Glutamatergic neuron (in vitro differentiated cells): ENCODE results near the gene RPL15. TPM values are rescaled to one million over a fixed set of nuclear protein-coding genes. Genes with fewer than 3 reads are reported as not detected.

Experiments
- DNase-seq: peaks from one replicate; pipeline ENCODE4 v3.0.0; 2022
- H3K27ac Mint-ChIP-seq: one replicate; pipeline ENCODE4 v1.8.0; 2020; ENCODE audit warnings: mild to moderate bottlenecking, mixed read lengths, inconsistent platforms; ENCODE audit not compliant: unreplicated experiment
- H3K27me3 Mint-ChIP-seq: one replicate; pipeline ENCODE4 v1.8.0; 2020; ENCODE audit warnings: mild to moderate bottlenecking, moderate library complexity, mixed read lengths, inconsistent platforms; ENCODE audit not compliant: unreplicated experiment
- H3K36me3 Mint-ChIP-seq: one replicate; pipeline ENCODE4 v1.8.0; 2020; ENCODE audit warnings: mild to moderate bottlenecking, mixed read lengths, inconsistent platforms; ENCODE audit not compliant: unreplicated experiment
- H3K4me1 Mint-ChIP-seq: one replicate; pipeline ENCODE4 v1.8.0; 2020; ENCODE audit warnings: mild to moderate bottlenecking, low read depth, mixed read lengths, inconsistent platforms; ENCODE audit not compliant: unreplicated experiment
- H3K4me3 Mint-ChIP-seq: one replicate; pipeline ENCODE4 v1.8.0; 2020; ENCODE audit warnings: mild to moderate bottlenecking, mixed read lengths, inconsistent platforms; ENCODE audit not compliant: unreplicated experiment
- H3K9me3 Mint-ChIP-seq: one replicate; pipeline ENCODE4 v1.8.0; 2020; ENCODE audit warnings: mild to moderate bottlenecking, moderate library complexity, mixed read lengths, inconsistent platforms; ENCODE audit not compliant: unreplicated experiment
- CTCF ChIP-seq: fragments of 200-600 bp; sonication (generic); IDR thresholded peaks from one replicate; pipeline ENCODE4 v1.5.0; 2021; ENCODE audit not compliant: partially characterized antibody, unreplicated experiment
- total RNA-seq: library from RNA; stranded (reverse); fragmentation: NEBNext Ultra II Directional; extraction: Animal tissue kit (Norgen Biotek cat#: 25700); gene quantifications from one replicate; pipeline ENCODE4 v1.2.1, GENCODE V29; 2021; ENCODE audit not compliant: unreplicated experiment

Gene RPL15
- total RNA-seq, 1 donor from 2014 or later, result 1,377 TPM

DNA sequence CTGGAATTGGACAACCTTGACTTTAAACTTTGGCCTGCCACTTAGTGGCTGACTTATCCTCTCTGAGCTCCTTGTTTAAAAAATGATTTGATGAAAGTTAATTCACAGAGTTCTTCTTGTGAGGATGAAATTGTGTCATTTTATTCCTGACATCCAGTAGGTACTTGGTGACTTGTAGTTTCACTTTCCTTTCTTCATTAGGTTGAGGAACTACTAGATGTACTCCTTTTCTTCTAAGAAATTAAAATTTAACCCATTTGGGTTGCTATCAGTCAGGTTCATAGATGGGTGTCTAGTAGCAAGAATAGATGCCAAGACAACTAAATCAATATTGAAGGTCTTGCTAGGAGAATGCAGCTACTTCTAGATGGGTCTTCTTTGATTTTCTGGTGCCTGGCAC, 33.4 kb downstream of the RPL15 start:
- H3K4me1 Mint-ChIP-seq, result peaks cover 7% of the 10 kb centered on the region
- no peak overlapping the region for H3K27ac Mint-ChIP-seq
- H3K27me3 Mint-ChIP-seq, result peaks cover 6% of the 10 kb centered on the region
- peaks cover 4% of the 10 kb centered on the region for H3K9me3 Mint-ChIP-seq
- H3K4me3 Mint-ChIP-seq, result no peak overlapping the region
- no peak for TF ChIP-seq CTCF
- no peak for DNase-seq
- no peaks in the 10 kb centered on the region for H3K36me3 Mint-ChIP-seq

DNA sequence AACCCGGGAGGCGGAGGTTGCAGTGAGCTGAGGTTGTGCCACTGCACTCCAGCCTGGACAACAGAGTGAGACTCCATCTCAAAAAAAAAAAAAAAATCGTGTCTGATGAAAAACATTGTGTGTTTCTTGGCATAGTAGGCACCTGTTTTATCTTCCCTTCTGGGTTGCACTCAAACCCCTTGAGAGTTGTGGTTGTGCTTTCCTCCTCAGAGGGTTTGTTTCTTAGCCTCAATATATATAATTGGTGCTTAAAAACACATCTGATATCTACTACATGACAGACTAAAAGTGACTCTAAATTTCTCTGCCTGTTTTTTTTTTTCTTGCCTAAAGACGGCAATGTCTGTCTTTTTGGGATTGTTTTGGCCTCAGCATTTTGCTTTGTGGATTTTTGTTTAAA, 35.7 kb downstream of the RPL15 start:
- Mint-ChIP-seq H3K9me3 (no peaks in the 10 kb centered on the region), H3K27me3 (no peaks in the 10 kb centered on the region), H3K27ac (no peak overlapping the region), H3K4me3 (no peak overlapping the region), H3K36me3 (no peaks in the 10 kb centered on the region), H3K4me1 (peaks cover 3% of the 10 kb centered on the region)
- TF ChIP-seq CTCF, result no peak
- no peak for DNase-seq

DNA sequence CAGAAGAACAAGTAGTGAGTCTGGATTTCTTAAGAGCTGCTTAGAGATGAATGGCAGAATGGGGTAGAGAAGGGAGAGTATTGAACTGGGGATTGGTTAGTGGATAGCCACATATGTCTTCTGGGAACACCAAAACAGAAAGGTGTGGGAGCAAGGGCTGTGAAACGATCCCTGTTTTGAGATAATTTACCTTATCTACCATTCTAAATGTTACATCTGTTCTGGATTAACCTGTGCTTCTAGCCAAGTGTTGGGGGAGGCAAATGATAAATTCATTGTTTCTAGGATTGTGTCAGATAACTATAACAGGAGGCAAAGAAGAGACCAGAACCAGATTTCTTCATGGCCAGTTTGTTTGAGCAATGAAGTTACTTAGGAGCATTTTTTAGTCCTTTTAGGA, 36.6 kb downstream of the RPL15 start:
- Mint-ChIP-seq H3K4me3 (no peak overlapping the region), H3K27me3 (no peaks in the 10 kb centered on the region), H3K27ac (no peak overlapping the region), H3K9me3 (no peaks in the 10 kb centered on the region), H3K36me3 (no peaks in the 10 kb centered on the region), H3K4me1 (peaks cover 3% of the 10 kb centered on the region)
- TF ChIP-seq CTCF, result no peak
- DNase-seq, result no peak

DNA sequence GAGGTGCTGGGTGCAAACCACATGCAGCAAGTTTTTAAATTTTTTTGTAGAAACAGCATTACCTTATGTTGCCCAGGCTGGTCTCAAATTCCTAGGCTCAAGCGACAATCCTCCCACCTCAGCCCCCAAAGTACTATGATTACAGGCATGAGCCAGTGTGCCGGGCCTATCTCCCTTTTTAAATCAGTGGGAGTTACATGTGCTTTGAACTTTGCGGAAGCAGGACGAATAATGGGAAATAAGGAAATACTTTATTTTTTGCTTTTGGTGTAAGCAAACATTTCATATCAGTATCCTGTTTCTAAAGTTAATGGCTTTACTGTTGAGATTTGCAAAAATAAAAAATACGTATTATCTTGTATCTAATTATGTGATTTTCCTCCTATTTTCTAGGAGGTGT, 37.2 kb downstream of the RPL15 start:
- DNase-seq, result no peak
- Mint-ChIP-seq H3K4me1 (peaks cover 3% of the 10 kb centered on the region), H3K27me3 (no peaks in the 10 kb centered on the region), H3K4me3 (no peak overlapping the region), H3K27ac (no peak overlapping the region), H3K9me3 (no peaks in the 10 kb centered on the region), H3K36me3 (no peaks in the 10 kb centered on the region)
- TF ChIP-seq CTCF, result no peak

DNA sequence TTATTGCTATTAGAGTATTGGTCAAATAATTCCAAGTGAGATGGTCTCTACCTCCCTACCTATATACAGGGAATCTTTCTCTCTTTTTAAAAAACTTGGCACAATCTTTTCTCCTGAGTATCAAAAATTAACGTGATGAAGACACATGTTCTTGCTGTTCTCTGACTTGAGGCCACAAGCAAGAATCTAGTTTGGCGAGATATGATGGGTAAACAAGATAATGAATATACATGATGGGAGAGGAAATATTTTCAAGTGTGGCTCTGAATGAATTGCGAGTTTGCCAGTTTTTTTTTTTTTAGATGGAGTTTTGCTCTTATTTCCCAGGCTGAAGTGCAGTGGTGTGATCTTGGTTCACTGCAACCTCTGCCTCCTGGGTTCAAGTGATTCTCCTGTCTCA, 39.8 kb downstream of the RPL15 start:
- Mint-ChIP-seq H3K27ac (no peak overlapping the region), H3K36me3 (no peaks in the 10 kb centered on the region), H3K9me3 (no peaks in the 10 kb centered on the region)

More for the DNA sequence above, 39.8 kb downstream of the RPL15 start:
- TF ChIP-seq CTCF, result no peak
- Mint-ChIP-seq H3K4me3 (no peak overlapping the region), H3K4me1 (peaks cover under 1% of the 10 kb centered on the region), H3K27me3 (no peaks in the 10 kb centered on the region)
- no peak for DNase-seq
